HepG2 (cell line): ENCODE results near the gene SCGB1D2. TPM values are rescaled to one million over a fixed set of nuclear protein-coding genes. Genes with fewer than 3 reads are reported as not detected.

Experiments
- BHLHE40 ChIP-seq: IDR thresholded peaks from 2 replicates; pipeline ENCODE4 v1.6.1; 2011; ENCODE audit warnings: low read length, improper control_type of control experiment
- EHMT2 ChIP-seq: fragments of 200-600 bp; sonication (generic); IDR thresholded peaks from 2 replicates; pipeline ENCODE4 v1.7.0; 2017; ENCODE audit warnings: antibody characterized with exemption, low read depth, low read length, borderline replicate concordance
- GLI4 ChIP-seq: sonication (generic); formaldehyde crosslinking; IDR thresholded peaks from 2 replicates; pipeline ENCODE4 v1.5.1; 2020; ENCODE audit warnings: missing genetic modification reagents, mild to moderate bottlenecking, moderate library complexity, borderline replicate concordance
- HNF4A ChIP-seq: sonication (generic); formaldehyde crosslinking; IDR thresholded peaks from 2 replicates; pipeline ENCODE4 v1.4.0; 2020; ENCODE audit warnings: missing genetic modification reagents
- JARID2 ChIP-seq: sonication (generic); formaldehyde crosslinking; IDR thresholded peaks from 2 replicates; pipeline ENCODE4 v1.8.1; 2023; ENCODE audit warnings: missing genetic modification reagents, inconsistent platforms; ENCODE audit not compliant: insufficient replicate concordance
- KDM2A ChIP-seq: sonication (generic); formaldehyde crosslinking; IDR thresholded peaks from 2 replicates; pipeline ENCODE4 v1.4.0; 2020; ENCODE audit warnings: low read depth, missing genetic modification reagents, borderline replicate concordance
- KLF6 ChIP-seq: IDR thresholded peaks from 2 replicates; pipeline ENCODE4 v1.8.0; 2016; ENCODE audit warnings: missing biosample characterization, missing genetic modification reagents
- SMYD3 ChIP-seq: sonication (generic); formaldehyde crosslinking; IDR thresholded peaks from 2 replicates; pipeline ENCODE4 v1.8.1; 2023; ENCODE audit warnings: mild to moderate bottlenecking, missing genetic modification reagents
- SOX5 ChIP-seq: IDR thresholded peaks from 2 replicates; pipeline ENCODE4 v1.6.1; 2016; ENCODE audit warnings: borderline replicate concordance
- TSC22D2 ChIP-seq: sonication (generic); formaldehyde crosslinking; IDR thresholded peaks from 2 replicates; pipeline ENCODE4 v1.5.1; 2020; ENCODE audit warnings: missing genetic modification reagents, mild to moderate bottlenecking, borderline replicate concordance
- ZBTB8A ChIP-seq: sonication (generic); formaldehyde crosslinking; IDR thresholded peaks from 2 replicates; pipeline ENCODE4 v1.4.0; 2020; ENCODE audit warnings: mild to moderate bottlenecking, low read depth, missing genetic modification reagents, borderline replicate concordance
- ZNF644 ChIP-seq: IDR thresholded peaks from 2 replicates; pipeline ENCODE4 v1.6.1; 2016; ENCODE audit warnings: low read depth
- ZNF883 ChIP-seq: sonication (generic); formaldehyde crosslinking; IDR thresholded peaks from 2 replicates; pipeline ENCODE4 v1.5.1; 2020; ENCODE audit warnings: mild to moderate bottlenecking, missing genetic modification reagents; ENCODE audit errors: not compliant biosample characterization
- ZSCAN29 ChIP-seq: sonication (generic); formaldehyde crosslinking; conservative IDR thresholded peaks from 2 replicates; pipeline ENCODE4 v1.4.0; 2020; ENCODE audit warnings: mild to moderate bottlenecking, missing genetic modification reagents
- polyA plus RNA-seq, 8 experiments: library from polyadenylated mRNA; depleted of rRNA in 3 of 8; stranded (reverse) in 7 of 8; unstranded in 1 of 8; fragments of >200 nt; fragmentation: Illumina TruSeq in 4 of 8; extraction: Trizol in 4 of 8; gene quantifications; 2 replicates each; pipeline versions ENCODE4 v1.2.1 to v1.2.3, GENCODE V29; 2011 to 2016; ENCODE audit warnings: low read depth in 4 of 8, missing spikeins in 1 of 8, mixed read lengths in 1 of 8; ENCODE audit not compliant: insufficient read depth in 1 of 8
- total RNA-seq, 5 experiments: library from RNA; depleted of rRNA; stranded (reverse); fragments of >200 nt; fragmentation: Illumina TruSeq; extraction: Trizol; gene quantifications; 2 replicates each; pipeline ENCODE4 v1.2.3, GENCODE V29; 2016; ENCODE audit warnings: low read depth in 1 of 5
- TF ChIP-seq, protein P1 (sequence below): IDR thresholded peaks from 2 replicates; pipeline ENCODE4 v1.6.1; 2016; ENCODE audit warnings: low read depth, borderline replicate concordance
- TF ChIP-seq, protein P2 (sequence below): IDR thresholded peaks from 2 replicates; pipeline ENCODE4 v1.6.1; 2016; ENCODE audit warnings: low read depth, control low read depth
- TF ChIP-seq, protein P3 (sequence below): IDR thresholded peaks from 2 replicates; pipeline ENCODE4 v1.6.1; 2018; ENCODE audit warnings: missing genetic modification reagents, mild to moderate bottlenecking, missing compliant biosample characterization
- TF ChIP-seq, protein P4 (sequence below): sonication (generic); formaldehyde crosslinking; IDR thresholded peaks from 2 replicates; pipeline ENCODE4 v1.8.0; 2023; ENCODE audit warnings: mild to moderate bottlenecking, missing genetic modification reagents
- TF ChIP-seq, protein P5 (sequence below): IDR thresholded peaks from 2 replicates; pipeline ENCODE4 v1.6.1; 2012; ENCODE audit warnings: low read length, improper control_type of control experiment
- TF ChIP-seq, protein P6 (sequence below), 2 experiments: sonication (generic) in 1 of 2; formaldehyde crosslinking in 1 of 2; IDR thresholded peaks; 2 replicates each; pipeline versions ENCODE4 v1.4.0 to v1.6.1; 2018 to 2020; ENCODE audit warnings: missing genetic modification reagents in 2 of 2, borderline replicate concordance in 1 of 2, low read depth in 1 of 2, mild to moderate bottlenecking in 1 of 2, missing biosample characterization in 1 of 2

SCGB1D2 gene
- total and polyA plus RNA-seq, 2 of the 13 experiments (the other 11 are each of a cell fraction or from before 2014, with no cell fraction given) = not detected

DNA sequence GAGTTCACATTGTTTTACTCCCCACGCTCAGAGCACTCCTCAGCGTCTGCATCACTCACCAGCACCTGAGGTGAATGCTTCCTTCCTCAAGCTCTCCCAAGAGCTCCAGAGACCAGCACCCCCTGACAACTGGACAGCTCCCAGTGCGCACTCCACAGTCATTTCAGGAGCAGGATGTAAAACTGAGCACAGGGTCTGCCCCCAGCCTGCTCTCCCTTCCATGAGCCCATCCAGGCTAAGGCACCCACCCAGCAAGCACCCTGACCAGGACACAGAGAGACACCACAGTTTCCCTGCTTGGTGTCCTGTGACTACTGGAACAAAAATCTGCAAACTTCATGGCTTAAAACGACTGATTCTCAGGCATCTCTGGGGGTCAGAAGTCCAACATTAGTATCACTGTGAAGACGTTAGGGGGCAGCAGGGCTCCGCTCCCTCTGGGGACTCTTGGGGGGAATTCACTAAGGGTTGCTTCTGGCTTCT, 3.3 kb downstream of the SCGB1D2 start (continued):
- TF ChIP-seq, protein P1, sequence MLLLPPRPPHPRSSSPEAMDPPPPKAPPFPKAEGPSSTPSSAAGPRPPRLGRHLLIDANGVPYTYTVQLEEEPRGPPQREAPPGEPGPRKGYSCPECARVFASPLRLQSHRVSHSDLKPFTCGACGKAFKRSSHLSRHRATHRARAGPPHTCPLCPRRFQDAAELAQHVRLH = peak; percentile 66; the same call in 1 of the 2 replicates
- TF ChIP-seq JARID2 (CRISPR knock-in tag) = no peak
- TF ChIP-seq ZNF644 = peak; percentile 28; the same call in 1 of the 2 replicates
- TF ChIP-seq KLF6 = peak; percentile 94
- no peak for TF ChIP-seq BHLHE40
- TF ChIP-seq EHMT2 = peak; percentile 93
- no peak for TF ChIP-seq ZBTB8A (CRISPR knock-in tag)
- TF ChIP-seq TSC22D2 (CRISPR knock-in tag) = peak; percentile 79; the same call in 1 of the 2 replicates
- no peak for TF ChIP-seq ZSCAN29
- TF ChIP-seq, protein P2, sequence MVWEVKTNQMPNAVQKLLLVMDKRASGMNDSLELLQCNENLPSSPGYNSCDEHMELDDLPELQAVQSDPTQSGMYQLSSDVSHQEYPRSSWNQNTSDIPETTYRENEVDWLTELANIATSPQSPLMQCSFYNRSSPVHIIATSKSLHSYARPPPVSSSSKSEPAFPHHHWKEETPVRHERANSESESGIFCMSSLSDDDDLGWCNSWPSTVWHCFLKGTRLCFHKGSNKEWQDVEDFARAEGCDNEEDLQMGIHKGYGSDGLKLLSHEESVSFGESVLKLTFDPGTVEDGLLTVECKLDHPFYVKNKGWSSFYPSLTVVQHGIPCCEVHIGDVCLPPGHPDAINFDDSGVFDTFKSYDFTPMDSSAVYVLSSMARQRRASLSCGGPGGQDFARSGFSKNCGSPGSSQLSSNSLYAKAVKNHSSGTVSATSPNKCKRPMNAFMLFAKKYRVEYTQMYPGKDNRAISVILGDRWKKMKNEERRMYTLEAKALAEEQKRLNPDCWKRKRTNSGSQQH (CRISPR knock-in tag) = 0 out of 2 replicates have a peak, but pooled peaks have one; percentile 65
- TF ChIP-seq, protein P3, sequence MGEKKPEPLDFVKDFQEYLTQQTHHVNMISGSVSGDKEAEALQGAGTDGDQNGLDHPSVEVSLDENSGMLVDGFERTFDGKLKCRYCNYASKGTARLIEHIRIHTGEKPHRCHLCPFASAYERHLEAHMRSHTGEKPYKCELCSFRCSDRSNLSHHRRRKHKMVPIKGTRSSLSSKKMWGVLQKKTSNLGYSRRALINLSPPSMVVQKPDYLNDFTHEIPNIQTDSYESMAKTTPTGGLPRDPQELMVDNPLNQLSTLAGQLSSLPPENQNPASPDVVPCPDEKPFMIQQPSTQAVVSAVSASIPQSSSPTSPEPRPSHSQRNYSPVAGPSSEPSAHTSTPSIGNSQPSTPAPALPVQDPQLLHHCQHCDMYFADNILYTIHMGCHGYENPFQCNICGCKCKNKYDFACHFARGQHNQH (CRISPR knock-in tag) = peak; percentile 38; the same call in 1 of the 2 replicates
- TF ChIP-seq, protein P4, sequence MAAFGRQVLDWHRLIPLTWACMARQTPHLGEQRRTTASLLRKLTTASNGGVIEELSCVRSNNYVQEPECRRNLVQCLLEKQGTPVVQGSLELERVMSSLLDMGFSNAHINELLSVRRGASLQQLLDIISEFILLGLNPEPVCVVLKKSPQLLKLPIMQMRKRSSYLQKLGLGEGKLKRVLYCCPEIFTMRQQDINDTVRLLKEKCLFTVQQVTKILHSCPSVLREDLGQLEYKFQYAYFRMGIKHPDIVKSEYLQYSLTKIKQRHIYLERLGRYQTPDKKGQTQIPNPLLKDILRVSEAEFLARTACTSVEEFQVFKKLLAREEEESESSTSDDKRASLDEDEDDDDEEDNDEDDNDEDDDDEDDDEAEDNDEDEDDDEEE (CRISPR knock-in tag) = 0 out of 2 replicates have a peak, but pooled peaks have one; percentile 50
- peak; percentile 44; the same call in 1 of the 2 replicates for TF ChIP-seq KDM2A (CRISPR knock-in tag)
- 0 out of 2 replicates have a peak, but pooled peaks have one; percentile 36 for TF ChIP-seq SMYD3 (CRISPR knock-in tag)
- TF ChIP-seq SOX5 (CRISPR knock-in tag) = peak; percentile 11; the same call in 1 of the 2 replicates
- TF ChIP-seq ZNF883 (CRISPR knock-in tag) = peak; percentile 55
- peak; percentile 49; the same call in 1 of the 2 replicates for TF ChIP-seq GLI4
- TF ChIP-seq, protein P5, sequence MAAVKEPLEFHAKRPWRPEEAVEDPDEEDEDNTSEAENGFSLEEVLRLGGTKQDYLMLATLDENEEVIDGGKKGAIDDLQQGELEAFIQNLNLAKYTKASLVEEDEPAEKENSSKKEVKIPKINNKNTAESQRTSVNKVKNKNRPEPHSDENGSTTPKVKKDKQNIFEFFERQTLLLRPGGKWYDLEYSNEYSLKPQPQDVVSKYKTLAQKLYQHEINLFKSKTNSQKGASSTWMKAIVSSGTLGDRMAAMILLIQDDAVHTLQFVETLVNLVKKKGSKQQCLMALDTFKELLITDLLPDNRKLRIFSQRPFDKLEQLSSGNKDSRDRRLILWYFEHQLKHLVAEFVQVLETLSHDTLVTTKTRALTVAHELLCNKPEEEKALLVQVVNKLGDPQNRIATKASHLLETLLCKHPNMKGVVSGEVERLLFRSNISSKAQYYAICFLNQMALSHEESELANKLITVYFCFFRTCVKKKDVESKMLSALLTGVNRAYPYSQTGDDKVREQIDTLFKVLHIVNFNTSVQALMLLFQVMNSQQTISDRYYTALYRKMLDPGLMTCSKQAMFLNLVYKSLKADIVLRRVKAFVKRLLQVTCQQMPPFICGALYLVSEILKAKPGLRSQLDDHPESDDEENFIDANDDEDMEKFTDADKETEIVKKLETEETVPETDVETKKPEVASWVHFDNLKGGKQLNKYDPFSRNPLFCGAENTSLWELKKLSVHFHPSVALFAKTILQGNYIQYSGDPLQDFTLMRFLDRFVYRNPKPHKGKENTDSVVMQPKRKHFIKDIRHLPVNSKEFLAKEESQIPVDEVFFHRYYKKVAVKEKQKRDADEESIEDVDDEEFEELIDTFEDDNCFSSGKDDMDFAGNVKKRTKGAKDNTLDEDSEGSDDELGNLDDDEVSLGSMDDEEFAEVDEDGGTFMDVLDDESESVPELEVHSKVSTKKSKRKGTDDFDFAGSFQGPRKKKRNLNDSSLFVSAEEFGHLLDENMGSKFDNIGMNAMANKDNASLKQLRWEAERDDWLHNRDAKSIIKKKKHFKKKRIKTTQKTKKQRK = no peak
- TF ChIP-seq HNF4A (CRISPR knock-in tag) = peak; percentile 65
- TF ChIP-seq, protein P6, sequence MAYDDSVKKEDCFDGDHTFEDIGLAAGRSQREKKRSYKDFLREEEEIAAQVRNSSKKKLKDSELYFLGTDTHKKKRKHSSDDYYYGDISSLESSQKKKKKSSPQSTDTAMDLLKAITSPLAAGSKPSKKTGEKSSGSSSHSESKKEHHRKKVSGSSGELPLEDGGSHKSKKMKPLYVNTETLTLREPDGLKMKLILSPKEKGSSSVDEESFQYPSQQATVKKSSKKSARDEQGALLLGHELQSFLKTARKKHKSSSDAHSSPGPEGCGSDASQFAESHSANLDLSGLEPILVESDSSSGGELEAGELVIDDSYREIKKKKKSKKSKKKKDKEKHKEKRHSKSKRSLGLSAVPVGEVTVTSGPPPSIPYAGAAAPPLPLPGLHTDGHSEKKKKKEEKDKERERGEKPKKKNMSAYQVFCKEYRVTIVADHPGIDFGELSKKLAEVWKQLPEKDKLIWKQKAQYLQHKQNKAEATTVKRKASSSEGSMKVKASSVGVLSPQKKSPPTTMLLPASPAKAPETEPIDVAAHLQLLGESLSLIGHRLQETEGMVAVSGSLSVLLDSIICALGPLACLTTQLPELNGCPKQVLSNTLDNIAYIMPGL (CRISPR knock-in tag; IDR thresholded peaks at IDR 0.05; ENCODE audit: borderline replicate concordance in 1 of 2, low read depth in 1 of 2) = no peak
